Lower lobe of right lung (tissue), 2 donors: Measurements from ENCODE around the gene PRDM16. TPM values are rescaled to one million over a fixed set of nuclear protein-coding genes. Genes with fewer than 3 reads are reported as not detected.

Experiments used
- ATAC-seq, 2 donors: fragments of 200-7000 bp; cut with Tn5 transposase; one replicate each; pipeline ENCODE4 v1.9.1; 2020 to 2022; ENCODE audit warnings: mild to moderate bottlenecking in 2 of 2, moderate library complexity in 2 of 2
- DNase-seq: peaks from one replicate; pipeline ENCODE4 v3.0.0-alpha.2; 2020
- H3K27ac ChIP-seq: fragments of 200-600 bp; one replicate; pipeline ENCODE4 v1.8.0; 2022
- H3K27me3 ChIP-seq: fragments of 200-600 bp; one replicate; pipeline ENCODE4 v1.8.0; 2022; ENCODE audit warnings: low read depth
- H3K36me3 ChIP-seq: fragments of 200-600 bp; one replicate; pipeline ENCODE4 v1.8.0; 2022; ENCODE audit warnings: mild to moderate bottlenecking
- H3K4me1 ChIP-seq: fragments of 200-600 bp; one replicate; pipeline ENCODE4 v1.8.0; 2022
- H3K4me3 ChIP-seq: fragments of 200-600 bp; one replicate; pipeline ENCODE4 v1.8.0; 2022; ENCODE audit warnings: mild to moderate bottlenecking
- H3K9me3 ChIP-seq: fragments of 200-600 bp; one replicate; pipeline ENCODE4 v1.8.0; 2022
- CTCF ChIP-seq: fragments of 200-600 bp; IDR thresholded peaks from one replicate; pipeline ENCODE4 v1.8.0; 2022; ENCODE audit warnings: antibody characterized with exemption, mild to moderate bottlenecking
- intact Hi-C: fragments of 100-400 bp; cut with DNase I; formaldehyde crosslinking; loops from one replicate; pipeline ENCODE4 v1.11.0; 2022
- total RNA-seq: library from RNA; stranded (reverse); fragmentation: NEBNext Ultra II Directional; extraction: Animal tissue kit (Norgen Biotek cat#: 25700); gene quantifications from one replicate; pipeline ENCODE4 v1.2.1, GENCODE V29; 2021
- donor health status: DM: no; HTN: yes; CAD: no; lungs with severe emphysema.

The PRDM16 gene
- total RNA-seq, 1 donor from 2014 or later: 19.2 TPM

DNA sequence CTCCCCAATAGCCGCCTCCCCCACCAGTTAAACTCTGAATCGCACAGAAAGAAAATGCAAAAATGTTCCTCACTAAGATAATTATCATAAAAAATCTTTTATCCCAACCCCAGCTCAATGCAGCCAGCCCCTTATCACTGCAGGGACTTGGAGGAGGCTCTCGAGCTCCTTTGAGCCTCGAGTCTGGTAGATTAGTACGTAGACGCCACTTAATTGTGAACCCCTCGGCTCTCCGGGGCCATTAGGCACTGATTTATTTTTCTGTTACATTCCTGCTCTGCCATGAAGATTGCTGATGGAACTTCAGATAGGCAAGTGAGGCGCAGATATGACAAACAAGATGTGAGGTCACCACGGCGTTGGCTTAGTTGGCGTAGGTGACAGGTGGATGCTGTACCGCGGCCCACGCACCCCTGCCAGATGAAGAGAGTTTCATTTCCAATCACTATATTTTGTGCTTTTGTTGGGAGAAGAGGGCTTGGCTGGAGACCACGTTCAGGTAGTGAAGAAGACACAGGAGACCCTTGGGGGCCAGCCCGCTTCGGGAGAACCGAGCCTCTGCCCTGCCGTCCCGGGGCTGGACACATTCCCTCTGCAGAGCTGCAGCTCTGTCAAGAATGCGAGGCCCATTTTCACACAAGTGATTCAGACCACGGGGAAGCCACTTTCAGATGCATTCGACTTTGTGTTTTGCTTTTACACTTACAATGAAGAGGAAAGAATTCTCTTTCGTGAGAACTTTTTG is 329.6 kb downstream of the PRDM16 start:
- H3K36me3 ChIP-seq: peaks cover 6% of the 10 kb centered on the region
- TF ChIP-seq CTCF: no peak
- peaks cover 26% of the 10 kb centered on the region for H3K27me3 ChIP-seq
- peaks cover 2% of the 10 kb centered on the region for H3K4me1 ChIP-seq
- no peak for DNase-seq
- no peak overlapping the region for H3K4me3 ChIP-seq
- no peaks in the 10 kb centered on the region for H3K9me3 ChIP-seq
- intact Hi-C loops: no loop called here
- no peak for ATAC-seq
- H3K27ac ChIP-seq: no peak overlapping the region

GRCh38 chr1:3399732-3400131 is 330.7 kb downstream of the PRDM16 start:
- intact Hi-C loops: no loop called here
- H3K36me3 ChIP-seq: peaks cover 7% of the 10 kb centered on the region
- no peak overlapping the region for H3K4me3 ChIP-seq
- no peaks in the 10 kb centered on the region for H3K4me1 ChIP-seq
- no peaks in the 10 kb centered on the region for H3K9me3 ChIP-seq
- DNase-seq: no peak
- ATAC-seq: no peak
- no peak overlapping the region for H3K27ac ChIP-seq
- TF ChIP-seq CTCF: no peak
- H3K27me3 ChIP-seq: peaks cover 14% of the 10 kb centered on the region

- ATAC-seq: no peak
- no peaks in the 10 kb centered on the region for H3K4me1 ChIP-seq
- H3K27ac ChIP-seq: no peak overlapping the region
- H3K9me3 ChIP-seq: no peaks in the 10 kb centered on the region
- H3K4me3 ChIP-seq: no peak overlapping the region
- no peak for DNase-seq
- no peak for TF ChIP-seq CTCF
- H3K36me3 ChIP-seq: peaks cover 7% of the 10 kb centered on the region
- no peaks in the 10 kb centered on the region for H3K27me3 ChIP-seq
- intact Hi-C loops: no loop called here
These were observed 332.7 kb downstream of the PRDM16 start for GRCh38 chr1:3401585-3402257.

- H3K27ac ChIP-seq: no peak overlapping the region
- intact Hi-C loops: no loop called here
- no peak for DNase-seq
These were observed 333.4 kb downstream of the PRDM16 start for GRCh38 chr1:3402258-3403010.

More at GRCh38 chr1:3402258-3403010, 333.4 kb downstream of the PRDM16 start:
- TF ChIP-seq CTCF: no peak
- ATAC-seq: no peak
- Histone ChIP-seq H3K9me3 (no peaks in the 10 kb centered on the region), H3K4me1 (no peaks in the 10 kb centered on the region), H3K4me3 (no peak overlapping the region), H3K27me3 (no peaks in the 10 kb centered on the region), H3K36me3 (peaks cover 7% of the 10 kb centered on the region)
